Chondrocyte (in vitro differentiated cells): Measurements from ENCODE around the gene KIAA0825. TPM values are rescaled to one million over a fixed set of nuclear protein-coding genes. Genes with fewer than 3 reads are reported as not detected.

Experiments
- DNase-seq: peaks from one replicate; pipeline ENCODE4 v3.0.0; 2021; ENCODE audit warnings: mixed read lengths, low spot score
- H3K27ac Mint-ChIP-seq: one replicate; pipeline ENCODE4 v1.8.0; 2021; ENCODE audit warnings: mild to moderate bottlenecking, moderate library complexity, mixed read lengths; ENCODE audit not compliant: unreplicated experiment
- H3K27me3 Mint-ChIP-seq: 2 replicates; pipeline ENCODE4 v1.8.0; 2021; ENCODE audit warnings: low read depth, mixed read lengths
- H3K36me3 Mint-ChIP-seq: 2 replicates; pipeline ENCODE4 v1.8.0; 2021; ENCODE audit warnings: low read depth, mixed read lengths
- H3K4me1 Mint-ChIP-seq: 2 replicates; pipeline ENCODE4 v1.8.0; 2021; ENCODE audit warnings: low read depth, mild to moderate bottlenecking, mixed read lengths
- H3K4me3 Mint-ChIP-seq: one replicate; pipeline ENCODE4 v1.8.0; 2021; ENCODE audit warnings: mild to moderate bottlenecking, moderate library complexity, mixed read lengths; ENCODE audit not compliant: unreplicated experiment
- H3K9me3 Mint-ChIP-seq: 2 replicates; pipeline ENCODE4 v1.8.0; 2021; ENCODE audit warnings: low read depth, mixed read lengths
- total RNA-seq: library from RNA; stranded (reverse); gene quantifications from 3 replicates; pipeline ENCODE4 v1.2.1, GENCODE V29; 2021
- TF ChIP-seq, protein P1 (sequence below): fragments of 200-600 bp; sonication (generic); IDR thresholded peaks from 2 replicates; pipeline ENCODE4 v1.5.0; 2021; ENCODE audit warnings: antibody characterized with exemption, mild to moderate bottlenecking, moderate library complexity

The KIAA0825 gene
- total RNA-seq, 1 donor from 2014 or later, result 3.4 TPM

DNA sequence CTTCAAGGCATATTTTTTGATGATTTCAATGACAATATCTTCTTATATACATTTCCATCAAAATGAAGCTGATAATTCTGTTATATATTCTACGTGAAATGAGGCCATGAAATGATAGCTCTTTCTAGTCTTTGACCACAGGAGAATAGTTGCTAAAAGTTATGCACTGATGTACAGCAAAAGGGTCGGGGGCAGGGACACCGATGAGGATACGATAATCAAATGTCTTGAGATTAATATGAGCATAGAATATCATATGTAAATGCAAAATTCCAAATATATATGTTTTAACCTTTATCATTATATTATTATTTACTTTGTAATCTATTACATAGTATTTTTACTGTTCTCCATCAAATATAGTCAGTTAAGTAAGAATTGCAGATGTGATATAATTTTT is 264.8 kb downstream of the KIAA0825 start:
- Mint-ChIP-seq H3K4me3 (no peak overlapping the region), H3K36me3 (peaks cover 2% of the 10 kb centered on the region), H3K4me1 (no peaks in the 10 kb centered on the region), H3K27ac (no peak overlapping the region), H3K9me3 (peaks cover 31% of the 10 kb centered on the region), H3K27me3 (no peaks in the 10 kb centered on the region)
- no peak for DNase-seq
- TF ChIP-seq, protein P1, sequence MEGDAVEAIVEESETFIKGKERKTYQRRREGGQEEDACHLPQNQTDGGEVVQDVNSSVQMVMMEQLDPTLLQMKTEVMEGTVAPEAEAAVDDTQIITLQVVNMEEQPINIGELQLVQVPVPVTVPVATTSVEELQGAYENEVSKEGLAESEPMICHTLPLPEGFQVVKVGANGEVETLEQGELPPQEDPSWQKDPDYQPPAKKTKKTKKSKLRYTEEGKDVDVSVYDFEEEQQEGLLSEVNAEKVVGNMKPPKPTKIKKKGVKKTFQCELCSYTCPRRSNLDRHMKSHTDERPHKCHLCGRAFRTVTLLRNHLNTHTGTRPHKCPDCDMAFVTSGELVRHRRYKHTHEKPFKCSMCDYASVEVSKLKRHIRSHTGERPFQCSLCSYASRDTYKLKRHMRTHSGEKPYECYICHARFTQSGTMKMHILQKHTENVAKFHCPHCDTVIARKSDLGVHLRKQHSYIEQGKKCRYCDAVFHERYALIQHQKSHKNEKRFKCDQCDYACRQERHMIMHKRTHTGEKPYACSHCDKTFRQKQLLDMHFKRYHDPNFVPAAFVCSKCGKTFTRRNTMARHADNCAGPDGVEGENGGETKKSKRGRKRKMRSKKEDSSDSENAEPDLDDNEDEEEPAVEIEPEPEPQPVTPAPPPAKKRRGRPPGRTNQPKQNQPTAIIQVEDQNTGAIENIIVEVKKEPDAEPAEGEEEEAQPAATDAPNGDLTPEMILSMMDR, result no peak

DNA sequence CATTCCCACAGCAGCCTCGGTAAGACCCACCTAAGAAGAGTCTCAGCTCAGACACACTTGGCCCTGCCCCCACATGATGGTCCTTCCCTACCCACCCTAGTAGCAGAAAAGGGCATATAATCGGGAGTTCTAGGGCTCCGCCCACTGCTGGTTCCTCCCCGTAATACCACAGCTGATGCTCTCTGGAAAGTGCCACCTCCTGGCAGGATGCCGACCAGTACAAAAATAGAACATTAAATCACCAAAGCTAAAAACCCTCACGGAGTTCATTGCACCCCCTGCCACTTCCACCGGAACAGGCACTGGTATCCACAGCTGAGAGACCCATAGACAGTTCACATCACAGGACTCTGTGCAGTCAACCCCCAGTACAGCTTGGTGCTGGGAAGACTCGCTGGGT is 271.3 kb downstream of the KIAA0825 start:
- H3K4me1 Mint-ChIP-seq, result no peaks in the 10 kb centered on the region
- TF ChIP-seq, protein P1, result no peak
- no peak for DNase-seq
- H3K9me3 Mint-ChIP-seq, result peaks cover 49% of the 10 kb centered on the region
- peaks cover 6% of the 10 kb centered on the region for H3K36me3 Mint-ChIP-seq
- H3K27ac Mint-ChIP-seq, result no peak overlapping the region
- no peak overlapping the region for H3K4me3 Mint-ChIP-seq
- no peaks in the 10 kb centered on the region for H3K27me3 Mint-ChIP-seq

DNA sequence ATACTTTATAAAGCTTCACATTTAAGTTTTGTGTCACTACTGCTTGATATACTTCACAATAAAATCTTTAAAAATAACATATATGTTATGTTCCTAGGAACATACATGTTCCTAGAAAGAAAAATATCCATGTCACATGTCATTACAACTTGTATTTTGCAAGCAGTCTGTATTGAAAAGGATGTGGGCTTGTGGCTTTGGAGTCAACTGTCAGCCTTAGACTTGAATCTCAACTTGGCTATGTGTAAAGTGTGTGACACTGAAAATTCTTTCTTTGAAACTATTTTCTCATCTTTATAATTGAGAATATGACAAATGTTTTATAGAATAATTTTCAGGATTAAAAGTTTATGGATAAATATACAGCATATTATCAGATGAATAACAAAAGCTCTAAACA is 273.1 kb downstream of the KIAA0825 start:
- H3K4me3 Mint-ChIP-seq, result no peak overlapping the region
- H3K27me3 Mint-ChIP-seq, result no peaks in the 10 kb centered on the region
- DNase-seq, result no peak
- no peak overlapping the region for H3K27ac Mint-ChIP-seq
- peaks cover 42% of the 10 kb centered on the region for H3K9me3 Mint-ChIP-seq
- H3K36me3 Mint-ChIP-seq, result peaks cover 6% of the 10 kb centered on the region
- no peaks in the 10 kb centered on the region for H3K4me1 Mint-ChIP-seq
- TF ChIP-seq, protein P1, result no peak

DNA sequence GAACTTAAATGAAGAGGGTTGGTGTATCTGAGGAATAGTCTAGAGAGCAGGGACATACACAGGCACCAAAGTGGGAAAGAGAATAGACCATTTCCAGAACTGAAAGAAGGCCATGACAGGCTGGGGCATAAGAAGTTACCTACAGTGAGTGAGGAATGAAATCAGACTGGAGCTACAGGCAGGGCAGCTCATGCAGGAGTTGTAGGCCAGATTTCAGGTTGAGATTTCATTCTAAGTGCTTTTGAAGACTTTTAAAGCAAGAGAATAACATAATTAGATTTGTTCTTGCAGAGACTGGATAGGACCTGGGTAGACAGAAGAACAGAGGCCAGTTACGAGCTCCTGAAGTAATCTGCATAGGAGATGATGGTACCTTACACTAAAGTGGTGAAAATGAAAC is 280.8 kb downstream of the KIAA0825 start:
- Mint-ChIP-seq H3K27me3 (no peaks in the 10 kb centered on the region), H3K9me3 (peaks cover 16% of the 10 kb centered on the region), H3K27ac (no peak overlapping the region), H3K4me3 (no peak overlapping the region), H3K4me1 (no peaks in the 10 kb centered on the region), H3K36me3 (peaks cover 4% of the 10 kb centered on the region)
- TF ChIP-seq, protein P1, result no peak
- DNase-seq, result no peak

DNA sequence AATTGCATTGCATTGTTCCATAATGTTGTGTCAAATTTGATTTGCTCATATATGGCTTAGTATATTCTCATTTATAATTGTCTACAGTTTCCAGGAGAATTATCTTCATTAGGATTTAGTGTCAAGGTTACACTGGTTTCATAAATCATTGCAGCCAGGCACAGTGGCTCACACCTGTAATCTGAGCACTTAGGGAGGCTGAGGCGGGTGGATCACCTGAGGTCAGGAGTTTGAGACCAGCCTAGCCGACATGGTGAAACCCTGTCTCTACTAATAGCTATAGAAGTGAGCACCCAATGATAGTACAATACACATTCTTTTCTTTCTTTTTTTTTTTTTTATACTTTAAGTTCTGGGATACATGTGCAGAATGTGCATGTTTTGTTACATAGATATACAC is 282.5 kb downstream of the KIAA0825 start:
- Mint-ChIP-seq H3K27ac (no peak overlapping the region), H3K36me3 (peaks cover 4% of the 10 kb centered on the region), H3K4me1 (no peaks in the 10 kb centered on the region), H3K27me3 (no peaks in the 10 kb centered on the region), H3K9me3 (peaks cover 20% of the 10 kb centered on the region), H3K4me3 (no peak overlapping the region)
- TF ChIP-seq, protein P1, result no peak
- no peak for DNase-seq
